Left lung (tissue), 10 donors: Measurements from ENCODE around the gene NOD1. TPM values are rescaled to one million over a fixed set of nuclear protein-coding genes. Genes with fewer than 3 reads are reported as not detected.
A peak's percentile ranks its signal among the peaks of the same experiment; 100 is the strongest.

Source experiments
- ATAC-seq: fragments of 200-7000 bp; cut with Tn5 transposase; one replicate; pipeline ENCODE4 v1.9.1; 2020; ENCODE audit warnings: moderate library complexity
- DNase-seq, 4 donors: peaks; one replicate each; pipeline ENCODE4 v3.0.0-alpha.2; 2013 to 2020
- H3K27ac ChIP-seq, 2 donors: fragments of 200-600 bp; sonication (generic) in 1 of 2; one replicate each; pipeline versions ENCODE4 v1.5.0 to v1.8.0; 2020 to 2021
- H3K27me3 ChIP-seq, 2 donors: fragments of 200-600 bp; sonication (generic) in 1 of 2; one replicate each; pipeline versions ENCODE4 v1.5.0 to v1.8.0; 2020 to 2021
- H3K36me3 ChIP-seq, 2 donors: fragments of 200-600 bp; sonication (generic) in 1 of 2; one replicate each; pipeline versions ENCODE4 v1.5.0 to v1.8.0; 2020 to 2021
- H3K4me1 ChIP-seq, 2 donors: fragments of 200-600 bp; one replicate each; pipeline ENCODE4 v1.8.0; 2021
- H3K4me3 ChIP-seq, 2 donors: fragments of 200-600 bp; sonication (generic) in 1 of 2; one replicate each; pipeline versions ENCODE4 v1.5.0 to v1.8.0; 2020 to 2021; ENCODE audit warnings: mild to moderate bottlenecking in 1 of 2
- H3K9me3 ChIP-seq, 2 donors: fragments of 200-600 bp; sonication (generic) in 1 of 2; one replicate each; pipeline versions ENCODE4 v1.5.0 to v1.8.0; 2020 to 2021
- CTCF ChIP-seq, 2 donors: fragments of 200-600 bp; sonication (generic) in 1 of 2; IDR thresholded peaks; one replicate each; pipeline versions ENCODE4 v1.5.0 to v1.8.0; 2021; ENCODE audit warnings: antibody characterized with exemption in 2 of 2
- intact Hi-C, 2 donors: fragments of 100-400 bp; cut with DNase I; formaldehyde crosslinking; loops; one replicate each; pipeline versions ENCODE4 v1.11.2 to v1.14.2; 2022
- polyA plus RNA-seq, 6 donors: library from polyadenylated mRNA; unstranded; fragments of 120-200 nt; gene quantifications; one replicate each; pipeline ENCODE4 v1.2.1, GENCODE V29; 2013; ENCODE audit not compliant: insufficient read length in 6 of 6
- total RNA-seq, 2 donors: library from RNA; stranded (reverse); fragmentation: NEBNext Ultra II Directional; extraction: Animal tissue kit (Norgen Biotek cat#: 25700); gene quantifications; one replicate each; pipeline ENCODE4 v1.2.1, GENCODE V29; 2021
- donor health status: DM: no; HTN: yes; CAD: no.
- donor health status: DM: no; HTN: no; CAD: no.

Gene NOD1
- total and polyA plus RNA-seq, 8 donors = 18.4 to 27.4 (median 24.9) TPM

DNA sequence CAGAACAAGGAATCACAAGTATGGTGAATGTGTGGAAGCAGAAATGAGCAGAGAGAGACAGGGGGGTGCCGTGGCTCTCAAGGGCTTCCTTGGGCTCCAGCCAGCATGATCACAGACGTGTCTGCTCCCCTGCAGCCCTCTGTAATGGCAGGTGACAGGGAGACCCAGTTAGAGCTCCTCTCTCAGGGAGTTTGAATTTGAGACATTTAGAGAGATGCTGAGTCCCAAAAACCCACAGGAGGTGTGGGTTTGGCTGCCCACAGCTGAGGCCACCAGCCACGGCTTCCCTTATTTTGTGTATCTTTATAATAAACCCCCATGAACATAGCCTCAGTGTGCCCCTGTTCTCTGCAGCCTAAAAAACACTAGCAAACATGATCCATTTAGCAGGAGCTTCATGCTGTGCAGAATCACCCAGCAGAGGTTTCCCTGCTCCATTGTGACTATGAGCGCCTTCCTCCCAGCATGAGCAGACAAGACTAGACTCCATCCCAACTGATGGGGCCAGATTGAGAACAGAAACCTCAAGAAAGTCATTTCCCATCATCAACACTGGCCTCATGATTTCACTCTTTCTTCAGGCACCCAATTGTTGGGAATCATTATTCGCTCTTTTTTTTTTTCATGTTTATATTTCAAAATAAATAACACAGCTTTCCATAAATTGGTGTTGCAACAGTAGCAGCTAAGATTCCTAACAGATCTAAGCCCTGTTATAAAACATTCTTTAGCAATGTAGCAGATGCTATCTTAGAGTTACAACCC is 13.4 kb downstream of the NOD1 start:
- Histone ChIP-seq H3K36me3 (peaks cover 0 to 14% of the 10 kb centered on the region in 2 donors), H3K4me3 (no peak overlapping the region), H3K4me1 (peaks cover 53 to 92% of the 10 kb centered on the region in 2 donors), H3K27me3 (no peaks in the 10 kb centered on the region), H3K9me3 (no peaks in the 10 kb centered on the region), H3K27ac (peak overlapping the region; percentile 35 to 37)
- intact Hi-C loops = no loop called here
- TF ChIP-seq CTCF (IDR thresholded peaks at IDR 0.05) = no peak
- no peak for ATAC-seq
- DNase-seq = no peak

GRCh38 chr7:30464231-30464671 is 14.3 kb downstream of the NOD1 start:
- TF ChIP-seq CTCF (IDR thresholded peaks at IDR 0.05) = no peak
- no peak overlapping the region for H3K4me3 ChIP-seq
- peaks cover 0 to 16% of the 10 kb centered on the region in 2 donors for H3K36me3 ChIP-seq
- H3K9me3 ChIP-seq = no peaks in the 10 kb centered on the region
- H3K4me1 ChIP-seq = peaks cover 50 to 92% of the 10 kb centered on the region in 2 donors
- H3K27me3 ChIP-seq = no peaks in the 10 kb centered on the region
- ATAC-seq (no peak), DNase-seq (no peak)
- H3K27ac ChIP-seq = peak overlapping the region; percentile 22 to 37
- intact Hi-C loops = no loop called here

GRCh38 chr7:30463405-30464145 is 15.0 kb downstream of the NOD1 start:
- Histone ChIP-seq H3K9me3 (no peaks in the 10 kb centered on the region), H3K27ac (peak overlapping the region; percentile 22 to 37), H3K4me1 (peaks cover 47 to 92% of the 10 kb centered on the region in 2 donors), H3K36me3 (peaks cover 0 to 16% of the 10 kb centered on the region in 2 donors), H3K4me3 (no peak overlapping the region), H3K27me3 (no peaks in the 10 kb centered on the region)
- DNase-seq (no peak), ATAC-seq (no peak)
- intact Hi-C loops = no loop called here
- TF ChIP-seq CTCF (IDR thresholded peaks at IDR 0.05) = no peak

- no peak overlapping the region for H3K4me3 ChIP-seq
- no peaks in the 10 kb centered on the region for H3K27me3 ChIP-seq
- intact Hi-C loops = no loop called here
- ATAC-seq (no peak), DNase-seq (no peak)
- H3K4me1 ChIP-seq = peaks cover 39 to 79% of the 10 kb centered on the region in 2 donors
- peaks cover 0 to 21% of the 10 kb centered on the region in 2 donors for H3K36me3 ChIP-seq
- H3K9me3 ChIP-seq = no peaks in the 10 kb centered on the region
- H3K27ac ChIP-seq = no peak overlapping the region
- TF ChIP-seq CTCF (IDR thresholded peaks at IDR 0.05) = no peak
Observed at GRCh38 chr7:30462179-30462578, 16.4 kb downstream of the NOD1 start.

GRCh38 chr7:30460246-30460633 is 18.3 kb downstream of the NOD1 start:
- peaks cover 0 to 41% of the 10 kb centered on the region in 2 donors for H3K36me3 ChIP-seq
- peaks cover 24 to 60% of the 10 kb centered on the region in 2 donors for H3K4me1 ChIP-seq
- no peak for TF ChIP-seq CTCF (IDR thresholded peaks at IDR 0.05)
- intact Hi-C loops = no loop called here
- DNase-seq (no peak), ATAC-seq (no peak)
- peak overlapping the region; percentile 6 to 62 for H3K27ac ChIP-seq
- no peaks in the 10 kb centered on the region for H3K9me3 ChIP-seq
- no peak overlapping the region for H3K4me3 ChIP-seq
- no peaks in the 10 kb centered on the region for H3K27me3 ChIP-seq
